Activated CD4-positive, alpha-beta T cell treated with anti-CD3 and anti-CD28 coated beads for 24 hours (primary cell): ENCODE results near the gene RNF130.
A peak's percentile ranks its signal among the peaks of the same experiment; 100 is the strongest.

Source experiments
- DNase-seq, 2 donors: peaks; one replicate each; pipeline ENCODE4 v3.0.0-alpha.2; 2020; ENCODE audit warnings: low read depth in 2 of 2

RNF130 gene

GRCh38 chr5:180085837-180086236 lies 14.3 kb upstream of the RNF130 start:
- DNase-seq: no peak

GRCh38 chr5:180084638-180085561 lies 13.3 kb upstream of the RNF130 start:
- DNase-seq: no peak

- no peak for DNase-seq
These were observed 12.0 kb upstream of the RNF130 start for GRCh38 chr5:180083529-180084060.

DNA sequence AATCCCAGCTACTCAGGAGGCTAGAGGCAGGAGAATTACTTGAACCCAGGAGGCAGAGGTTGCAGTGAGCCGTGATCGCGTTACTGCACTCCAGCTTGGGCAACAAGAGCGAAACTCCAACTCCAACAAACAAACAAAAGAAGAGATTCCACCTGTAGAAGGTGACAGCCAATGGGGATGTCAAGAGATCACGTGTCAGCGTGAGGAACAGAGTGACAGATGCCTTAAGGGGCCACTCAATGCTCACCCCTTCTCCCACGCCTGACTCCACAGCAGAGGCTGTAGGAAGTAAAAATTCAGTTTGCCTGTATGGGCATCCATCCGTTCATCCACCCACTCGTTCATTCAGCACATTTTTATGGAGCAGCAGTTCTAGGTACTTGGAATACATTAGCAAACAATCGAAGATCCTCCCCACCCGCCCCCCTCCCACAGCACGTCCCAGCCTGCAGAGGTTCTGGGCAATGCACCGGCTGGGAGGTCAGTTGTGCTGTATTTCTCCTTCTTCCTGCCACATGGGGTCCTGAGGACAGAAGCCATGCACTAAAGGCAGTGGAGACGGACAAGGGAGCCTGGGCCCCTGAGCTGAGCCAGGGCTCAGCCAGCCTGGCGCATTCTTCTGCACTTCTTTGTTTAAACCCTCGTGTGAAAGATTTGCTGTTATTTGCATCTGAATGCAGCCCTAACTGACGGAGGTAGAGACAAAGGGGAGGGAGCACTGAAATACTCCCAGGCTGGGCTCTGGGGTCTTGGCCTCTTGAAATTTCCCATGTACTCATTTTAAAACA lies 11.3 kb upstream of the RNF130 start:
- no peak for DNase-seq

- DNase-seq: no peak
These were observed 9.9 kb upstream of the RNF130 start for GRCh38 chr5:180081481-180081880.

DNA sequence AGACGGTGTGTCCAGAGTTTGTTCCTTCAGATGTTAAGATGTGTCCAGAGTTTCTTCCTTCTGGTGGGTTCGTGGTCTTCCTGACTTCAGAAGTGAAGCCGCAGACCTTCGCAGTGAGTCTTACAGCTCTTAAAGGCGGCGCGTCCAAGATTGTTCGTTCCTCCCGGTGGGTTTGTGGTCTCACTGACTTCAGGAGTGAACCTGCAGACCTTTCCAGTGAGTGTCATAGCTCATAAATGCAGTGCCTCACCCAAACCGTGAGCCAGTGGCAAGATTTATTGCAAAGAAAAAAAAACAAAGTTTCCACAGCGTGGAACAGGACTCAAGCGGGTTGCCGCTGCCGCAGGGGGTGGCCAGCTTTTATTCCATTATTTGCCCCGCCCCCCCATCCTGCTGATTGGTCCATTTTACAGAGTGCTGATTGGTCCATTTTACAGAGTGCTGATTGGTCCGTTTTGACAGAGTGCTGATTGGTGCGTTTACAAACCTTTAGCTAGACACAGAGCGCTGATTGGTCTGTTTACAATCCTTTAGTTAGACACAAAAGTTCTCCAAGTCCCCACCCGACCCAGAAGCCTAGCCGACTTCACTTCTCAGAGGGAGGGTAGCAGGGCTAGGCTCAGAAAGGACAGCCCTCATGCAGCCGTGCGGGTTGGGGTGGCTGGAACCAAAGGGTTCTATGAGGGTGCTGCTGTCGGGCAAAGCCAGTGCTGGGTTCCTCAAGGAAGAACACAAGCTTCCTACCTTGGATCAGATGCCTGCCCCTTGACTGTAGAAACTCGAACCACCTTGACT lies 9.1 kb upstream of the RNF130 start:
- DNase-seq: peak; percentile 40 to 53

DNA sequence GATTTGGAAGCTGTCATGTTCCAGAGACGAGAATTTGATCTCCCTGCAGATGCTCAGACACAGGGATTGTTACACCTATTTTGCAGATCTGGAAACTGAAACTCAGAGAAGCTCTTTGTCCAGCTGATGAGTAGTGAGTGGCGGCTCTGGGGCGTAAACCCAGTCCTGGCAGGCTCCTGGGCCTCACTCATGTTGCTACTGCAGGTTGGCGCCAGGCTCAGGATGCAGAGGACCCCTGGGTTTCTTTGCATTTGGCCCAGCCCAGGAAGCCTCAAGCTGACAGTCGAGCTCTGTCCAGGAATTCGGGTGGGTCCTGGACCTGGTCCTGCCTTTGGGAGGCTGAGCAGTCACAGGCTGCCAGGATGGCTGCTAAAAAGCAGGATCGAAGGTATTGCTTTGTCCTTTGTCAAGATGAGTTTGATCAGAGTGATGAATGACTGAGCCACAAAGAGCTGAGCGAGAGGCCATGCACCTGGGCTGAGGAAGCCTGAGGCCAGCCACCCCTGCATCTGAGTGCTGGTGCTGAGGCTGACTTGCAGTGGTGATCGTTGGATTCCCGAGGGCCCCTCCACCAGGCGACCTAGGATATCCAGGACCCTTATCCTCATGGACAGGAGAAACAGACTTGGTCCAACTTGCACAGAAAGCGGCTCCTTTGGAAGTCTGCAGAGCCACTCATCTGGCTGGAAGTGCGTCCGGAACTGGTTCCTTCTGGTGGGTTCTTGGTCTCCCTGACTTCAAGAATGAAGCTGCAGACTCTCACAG lies 8.3 kb upstream of the RNF130 start:
- no peak for DNase-seq

DNA sequence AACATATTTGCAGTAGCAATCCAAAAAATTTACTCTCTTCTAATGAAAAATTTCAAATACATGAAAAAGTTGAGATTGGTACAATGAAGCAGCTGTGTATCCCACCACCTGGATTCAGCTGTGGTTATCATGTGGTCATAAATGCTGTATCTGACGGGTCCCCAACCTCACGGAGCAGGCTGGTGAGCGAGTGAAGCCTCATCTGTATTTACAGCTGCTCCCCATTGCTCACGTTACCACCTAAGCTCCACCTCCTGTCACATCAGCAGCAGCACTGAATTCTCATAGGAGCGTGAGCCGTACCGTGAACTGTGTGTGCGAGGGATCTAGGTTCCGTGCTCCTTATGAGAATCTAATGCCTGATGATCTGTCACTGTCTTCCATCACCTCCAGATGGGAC lies 6.8 kb upstream of the RNF130 start:
- no peak for DNase-seq

- no peak for DNase-seq
These were observed 6.2 kb upstream of the RNF130 start for GRCh38 chr5:180077594-180078284.

DNA sequence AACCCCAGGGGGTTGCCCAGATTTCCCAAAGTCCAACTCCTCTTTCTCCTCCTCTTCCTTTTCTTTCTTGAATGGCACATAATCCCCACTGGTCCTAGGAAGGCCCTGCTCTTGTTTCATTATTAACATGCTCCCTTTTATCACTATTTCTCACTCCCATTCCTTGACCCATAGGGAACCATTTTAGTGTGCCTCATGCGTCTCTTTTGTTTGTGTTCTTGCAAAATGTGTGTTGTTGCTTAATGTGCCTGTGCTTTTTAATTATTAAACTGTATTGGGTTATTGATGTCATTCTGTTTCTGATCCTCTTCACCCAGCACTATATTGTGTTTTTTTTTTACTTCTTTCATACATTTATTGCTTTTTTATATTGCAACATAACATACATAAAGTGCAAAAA lies 4.1 kb upstream of the RNF130 start:
- no peak for DNase-seq

- no peak for DNase-seq
These were observed 2.9 kb upstream of the RNF130 start for GRCh38 chr5:180074462-180074861.

DNA sequence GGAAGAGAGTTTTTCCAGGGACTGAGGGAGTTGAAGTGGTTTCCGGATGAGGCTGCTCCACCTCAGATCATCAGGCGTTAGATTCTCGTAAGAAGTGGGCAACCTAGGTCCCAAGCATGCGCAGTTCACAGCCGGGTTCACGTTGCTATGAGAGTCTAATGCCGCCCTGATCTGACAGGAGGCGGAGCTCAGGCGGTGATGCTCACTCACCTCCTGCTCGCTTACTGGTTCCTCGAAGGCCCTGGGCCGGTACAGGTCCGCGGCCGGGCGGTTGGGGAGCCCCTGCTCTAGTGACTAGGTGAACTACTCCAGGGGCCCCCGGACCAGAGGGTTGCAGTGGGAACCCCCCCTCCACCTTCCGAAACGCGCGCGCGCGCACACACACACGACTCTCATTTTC lies 997 bp upstream of the RNF130 start:
- no peak for DNase-seq

DNA sequence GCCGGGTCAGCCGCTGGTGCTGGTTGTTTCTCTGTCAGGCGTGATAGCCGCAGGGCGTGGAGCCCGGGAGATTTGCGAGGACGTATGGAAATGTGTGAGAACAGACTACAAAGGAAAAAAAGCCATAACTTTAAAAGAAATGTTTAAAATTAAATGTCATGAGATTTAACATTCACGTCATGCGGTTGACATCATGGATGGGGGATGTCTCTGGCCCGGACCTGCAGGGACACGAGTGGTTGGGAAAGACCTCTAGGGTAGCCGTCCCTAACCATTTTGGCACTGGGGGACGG lies 643 bp upstream of the RNF130 start:
- no peak for DNase-seq

DNA sequence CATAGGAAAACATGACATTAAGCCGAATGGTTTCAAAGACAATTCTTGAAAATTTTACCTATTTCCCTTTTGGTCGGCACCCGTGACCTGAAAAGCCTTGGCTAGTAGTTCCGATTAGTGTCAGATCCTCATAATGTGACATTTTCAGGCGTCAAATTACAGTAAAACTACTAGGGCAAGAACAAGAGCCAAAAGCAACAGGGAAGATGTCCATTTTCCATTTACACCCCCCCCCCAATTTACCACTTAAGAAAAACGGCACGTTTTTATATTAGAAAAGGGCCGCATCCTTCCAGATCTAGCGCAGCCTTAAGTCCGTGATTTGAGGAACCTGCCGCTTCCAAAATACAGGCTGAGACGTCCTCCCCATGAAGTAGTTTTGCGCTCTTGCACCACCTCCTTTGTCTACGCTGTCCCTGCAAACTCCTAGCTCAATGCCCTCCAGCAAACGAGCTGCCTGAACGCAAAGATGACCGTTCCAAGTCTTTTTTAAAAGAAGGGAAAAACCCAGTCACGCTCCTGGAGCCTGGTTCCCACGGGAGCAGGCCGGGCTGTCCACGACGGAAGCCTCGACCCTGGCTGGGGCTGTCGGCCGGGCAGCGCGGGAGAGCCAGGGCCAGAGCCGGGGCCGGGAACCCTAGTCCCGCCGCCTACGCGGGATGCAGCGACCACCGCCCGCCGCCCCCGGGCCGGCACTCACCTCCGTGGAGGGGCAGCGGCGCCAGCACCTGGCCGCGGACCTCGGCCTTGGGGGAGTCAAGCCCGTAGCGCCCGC lies 616 bp downstream of the RNF130 start:
- DNase-seq: no peak

DNA sequence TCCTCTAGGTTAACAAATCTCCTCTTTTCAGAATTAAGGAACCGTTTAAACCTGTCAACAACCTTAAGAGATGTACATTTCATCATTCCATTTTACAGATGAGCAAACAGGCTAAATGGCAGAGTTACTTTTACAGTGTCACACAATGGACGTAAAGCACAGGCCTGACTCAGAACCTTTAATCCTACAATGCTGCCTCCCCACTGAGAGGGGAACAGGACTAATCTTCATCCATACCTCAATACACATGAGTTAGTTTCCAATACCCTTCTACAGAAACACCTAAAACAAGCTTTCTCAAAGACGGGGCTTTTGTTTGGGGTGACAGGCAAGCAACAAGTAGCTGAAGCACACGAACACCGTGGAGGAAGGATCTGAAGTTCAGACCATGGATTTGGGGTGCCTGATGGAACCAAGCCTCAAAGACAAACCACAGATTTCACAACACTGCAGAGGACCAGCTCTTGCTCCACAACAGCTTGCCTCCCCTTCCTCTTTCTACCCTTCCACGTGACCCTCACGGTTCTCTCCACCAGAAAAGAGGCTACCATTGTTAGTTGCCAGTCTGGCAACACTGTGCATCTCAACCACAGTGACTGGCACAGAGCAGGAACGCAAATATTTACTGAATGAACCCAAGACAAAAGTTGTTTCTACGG lies 1.8 kb downstream of the RNF130 start:
- no peak for DNase-seq

- DNase-seq: no peak
These were observed 3.0 kb downstream of the RNF130 start for GRCh38 chr5:180068519-180069090.

DNA sequence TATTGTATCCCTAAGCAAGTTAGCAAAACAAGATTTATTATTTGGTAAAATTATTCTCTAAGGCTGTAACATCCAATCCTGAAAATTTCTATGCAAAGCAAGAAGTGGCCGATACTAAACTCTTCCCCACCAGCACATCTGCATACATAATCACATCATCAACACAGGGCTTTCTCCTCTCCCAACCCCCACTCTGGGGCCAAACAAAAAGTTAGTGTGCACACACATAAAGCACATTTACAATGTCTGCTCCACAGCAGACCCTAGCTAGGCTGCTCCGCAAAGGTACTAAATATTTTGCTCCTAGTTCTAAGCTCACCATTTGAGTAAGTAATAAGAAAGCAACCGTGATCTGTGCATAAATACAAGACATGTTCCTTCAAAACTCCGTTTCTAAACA lies 3.6 kb downstream of the RNF130 start:
- no peak for DNase-seq

- DNase-seq: no peak
These were observed 11.4 kb downstream of the RNF130 start for GRCh38 chr5:180060192-180060591.

DNA sequence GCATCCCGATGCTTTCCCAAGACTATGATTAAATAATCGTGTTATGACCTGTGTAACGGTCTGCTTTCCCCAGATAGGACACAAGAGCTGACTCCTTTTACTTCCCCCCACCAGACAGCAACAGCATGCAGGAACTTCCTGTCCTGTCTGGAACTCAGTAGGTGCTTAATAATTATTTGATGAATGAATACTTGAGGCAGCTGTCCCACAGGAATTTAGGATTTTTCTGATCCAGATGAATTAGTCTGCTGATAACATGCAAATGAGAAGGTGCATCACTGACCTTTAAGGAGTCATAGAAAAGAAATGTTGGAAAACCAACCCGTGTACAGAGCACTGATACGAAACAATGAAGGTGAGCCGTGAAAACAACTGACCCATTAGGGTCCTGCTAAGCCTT lies 12.2 kb downstream of the RNF130 start:
- DNase-seq: no peak
